DOHH2 (cell line): Measurements from ENCODE around the gene LIPC.

ENCODE experiments used
- H3F3A ChIP-seq: fragments of 200-600 bp; sonication (generic), shearing (Covaris generic); 2 replicates; pipeline ENCODE4 v1.6.0; 2016; ENCODE audit warnings: antibody characterized with exemption, mild to moderate bottlenecking; ENCODE audit not compliant: control insufficient read depth, insufficient read depth
- H3K27ac ChIP-seq: fragments of 200-600 bp; sonication (generic); 2 replicates; pipeline ENCODE4 v1.5.1; 2014; ENCODE audit warnings: low read depth, mild to moderate bottlenecking, low read length, moderate library complexity
- H3K27me3 ChIP-seq: fragments of 200-600 bp; sonication (generic); 2 replicates; pipeline ENCODE4 v1.6.1; 2014; ENCODE audit warnings: mild to moderate bottlenecking, low read length, mixed read lengths; ENCODE audit not compliant: control insufficient read depth
- H3K36me3 ChIP-seq: fragments of 200-600 bp; sonication (generic); 2 replicates; pipeline ENCODE4 v1.6.1; 2014; ENCODE audit warnings: mild to moderate bottlenecking, low read length, moderate library complexity, mixed read lengths; ENCODE audit not compliant: control insufficient read depth
- H3K4me1 ChIP-seq: fragments of 200-600 bp; sonication (generic); 2 replicates; pipeline ENCODE4 v1.6.1; 2014; ENCODE audit warnings: mild to moderate bottlenecking, low read length, mixed read lengths; ENCODE audit not compliant: control insufficient read depth
- H3K4me2 ChIP-seq: fragments of 200-600 bp; sonication (generic); 2 replicates; pipeline ENCODE4 v1.6.0; 2014; ENCODE audit warnings: mild to moderate bottlenecking, low read length, moderate library complexity
- H3K4me3 ChIP-seq: fragments of 200-600 bp; sonication (generic); 2 replicates; pipeline ENCODE4 v1.5.1; 2014; ENCODE audit warnings: mild to moderate bottlenecking, low read length, mixed read lengths
- H3K79me2 ChIP-seq: fragments of 200-600 bp; sonication (generic); 2 replicates; pipeline ENCODE4 v1.6.1; 2014; ENCODE audit warnings: mild to moderate bottlenecking, low read length, mixed read lengths; ENCODE audit not compliant: control insufficient read depth
- H3K9me2 ChIP-seq: fragments of 200-600 bp; sonication (generic); replicated peaks from 2 replicates; pipeline ENCODE4 v1.6.1; 2014; ENCODE audit warnings: mild to moderate bottlenecking, low read length, mixed read lengths; ENCODE audit not compliant: control insufficient read depth
- H3K9me3 ChIP-seq: fragments of 200-600 bp; sonication (generic); 2 replicates; pipeline ENCODE4 v1.6.1; 2014; ENCODE audit warnings: antibody characterized with exemption, low read length, mixed read lengths; ENCODE audit not compliant: control insufficient read depth, insufficient read depth
- H4K20me1 ChIP-seq: fragments of 200-600 bp; sonication (generic); 2 replicates; pipeline ENCODE4 v1.6.0; 2014; ENCODE audit warnings: low read depth, mild to moderate bottlenecking, antibody characterized with exemption, low read length, moderate library complexity; ENCODE audit not compliant: control insufficient read depth, insufficient read depth
- EZH2phosphoT487 ChIP-seq: fragments of 200-600 bp; sonication (generic); IDR thresholded peaks from 2 replicates; pipeline ENCODE4 v1.6.1; 2017; ENCODE audit warnings: borderline replicate concordance, mild to moderate bottlenecking, antibody characterized with exemption, low read length, moderate library complexity, mixed read lengths
- TF ChIP-seq, protein P1 (sequence below): fragments of 200-600 bp; sonication (generic); IDR thresholded peaks from one replicate; pipeline ENCODE4 v1.5.1; 2014; ENCODE audit warnings: antibody characterized with exemption, mild to moderate bottlenecking, low read depth, low read length; ENCODE audit not compliant: poor library complexity, severe bottlenecking

LIPC gene

DNA sequence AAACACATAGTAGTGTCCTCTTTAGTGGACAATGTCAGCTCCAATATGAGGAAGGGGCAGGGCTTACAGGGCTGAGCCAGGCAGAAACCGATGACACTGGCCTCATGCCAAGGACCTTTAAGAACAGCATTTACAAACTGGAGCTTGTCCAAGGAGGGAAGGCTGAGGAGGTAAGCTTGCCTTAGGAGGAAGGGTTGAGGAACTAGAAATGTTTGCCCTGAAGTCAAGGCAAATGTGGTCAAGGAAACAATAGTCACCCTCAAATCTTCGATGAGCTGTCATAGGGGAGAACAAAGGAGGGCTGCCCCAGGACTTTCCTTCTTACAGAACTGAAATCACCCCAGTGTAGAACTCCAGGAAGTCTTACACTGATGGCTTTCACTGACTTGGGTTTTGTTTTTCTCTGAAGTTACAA lies 136.4 kb downstream of the LIPC start:
- TF ChIP-seq, protein P1, sequence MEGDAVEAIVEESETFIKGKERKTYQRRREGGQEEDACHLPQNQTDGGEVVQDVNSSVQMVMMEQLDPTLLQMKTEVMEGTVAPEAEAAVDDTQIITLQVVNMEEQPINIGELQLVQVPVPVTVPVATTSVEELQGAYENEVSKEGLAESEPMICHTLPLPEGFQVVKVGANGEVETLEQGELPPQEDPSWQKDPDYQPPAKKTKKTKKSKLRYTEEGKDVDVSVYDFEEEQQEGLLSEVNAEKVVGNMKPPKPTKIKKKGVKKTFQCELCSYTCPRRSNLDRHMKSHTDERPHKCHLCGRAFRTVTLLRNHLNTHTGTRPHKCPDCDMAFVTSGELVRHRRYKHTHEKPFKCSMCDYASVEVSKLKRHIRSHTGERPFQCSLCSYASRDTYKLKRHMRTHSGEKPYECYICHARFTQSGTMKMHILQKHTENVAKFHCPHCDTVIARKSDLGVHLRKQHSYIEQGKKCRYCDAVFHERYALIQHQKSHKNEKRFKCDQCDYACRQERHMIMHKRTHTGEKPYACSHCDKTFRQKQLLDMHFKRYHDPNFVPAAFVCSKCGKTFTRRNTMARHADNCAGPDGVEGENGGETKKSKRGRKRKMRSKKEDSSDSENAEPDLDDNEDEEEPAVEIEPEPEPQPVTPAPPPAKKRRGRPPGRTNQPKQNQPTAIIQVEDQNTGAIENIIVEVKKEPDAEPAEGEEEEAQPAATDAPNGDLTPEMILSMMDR = no peak
- no peak for TF ChIP-seq EZH2phosphoT487

DNA sequence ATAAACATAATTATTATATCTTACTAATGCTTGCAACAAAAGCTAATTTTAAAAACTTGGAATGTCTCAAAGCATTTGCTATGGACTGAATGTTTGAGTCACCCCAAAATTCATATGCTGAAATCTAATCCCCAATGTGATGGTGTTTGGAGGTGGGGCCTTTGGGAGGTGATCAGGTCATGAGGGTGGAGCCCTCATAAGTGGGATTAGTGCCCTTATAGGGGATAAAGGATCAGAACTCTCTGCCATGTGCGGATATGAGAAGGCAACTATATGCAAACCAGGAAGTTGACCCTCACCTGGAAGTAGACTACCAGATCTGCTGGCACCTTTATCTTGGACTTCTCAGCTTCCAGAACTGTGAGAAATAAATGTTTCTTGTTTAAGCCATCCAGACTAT lies 137.7 kb downstream of the LIPC start:
- TF ChIP-seq, protein P1 = no peak
- TF ChIP-seq EZH2phosphoT487 = no peak
- H3F3A ChIP-seq = no peaks in the 10 kb centered on the region
- H3K36me3 ChIP-seq = no peaks in the 10 kb centered on the region
- H3K27me3 ChIP-seq = no peaks in the 10 kb centered on the region
- no peaks in the 10 kb centered on the region for H4K20me1 ChIP-seq
- H3K27ac ChIP-seq = no peak overlapping the region
- no peak overlapping the region for H3K4me3 ChIP-seq
- H3K4me1 ChIP-seq = no peaks in the 10 kb centered on the region
- H3K9me3 ChIP-seq = no peaks in the 10 kb centered on the region
- H3K79me2 ChIP-seq = no peaks in the 10 kb centered on the region
- no peaks in the 10 kb centered on the region for H3K9me2 ChIP-seq
- H3K4me2 ChIP-seq = no peak overlapping the region

More for the DNA sequence above, 136.4 kb downstream of the LIPC start:
- Histone ChIP-seq H3K9me3 (no peaks in the 10 kb centered on the region), H3K9me2 (no peaks in the 10 kb centered on the region), H3F3A (no peaks in the 10 kb centered on the region), H4K20me1 (no peaks in the 10 kb centered on the region), H3K4me3 (no peak overlapping the region), H3K79me2 (no peaks in the 10 kb centered on the region), H3K36me3 (no peaks in the 10 kb centered on the region), H3K27ac (no peak overlapping the region), H3K27me3 (no peaks in the 10 kb centered on the region), H3K4me1 (no peaks in the 10 kb centered on the region), H3K4me2 (no peak overlapping the region)

DNA sequence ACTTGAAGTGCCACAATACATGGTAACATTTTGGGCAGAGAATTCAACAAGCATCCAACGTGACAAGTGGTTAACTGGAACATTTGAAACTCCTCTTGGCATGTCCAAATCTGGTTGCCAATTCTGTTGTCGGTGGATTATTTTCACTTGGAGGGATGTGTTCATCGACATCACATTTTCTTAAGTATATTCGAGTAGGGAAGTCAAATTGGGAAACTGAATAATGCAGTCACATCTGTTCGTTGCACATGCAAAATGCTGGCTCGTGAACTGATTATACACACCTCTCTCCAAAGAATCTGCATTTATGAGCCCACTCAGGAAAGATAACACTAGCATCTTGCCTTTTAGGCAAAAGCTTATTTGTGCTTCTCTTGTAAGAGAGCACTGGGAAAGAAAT lies 139.7 kb downstream of the LIPC start:
- H3K27ac ChIP-seq = no peak overlapping the region
- H3F3A ChIP-seq = no peaks in the 10 kb centered on the region
- no peak overlapping the region for H3K4me2 ChIP-seq
- no peaks in the 10 kb centered on the region for H3K36me3 ChIP-seq
- H3K27me3 ChIP-seq = no peaks in the 10 kb centered on the region
- H3K9me2 ChIP-seq = no peaks in the 10 kb centered on the region
- no peaks in the 10 kb centered on the region for H3K4me1 ChIP-seq
- no peak overlapping the region for H3K4me3 ChIP-seq
- H4K20me1 ChIP-seq = no peaks in the 10 kb centered on the region
- no peaks in the 10 kb centered on the region for H3K79me2 ChIP-seq
- no peaks in the 10 kb centered on the region for H3K9me3 ChIP-seq
- TF ChIP-seq, protein P1 = no peak
- TF ChIP-seq EZH2phosphoT487 = no peak

DNA sequence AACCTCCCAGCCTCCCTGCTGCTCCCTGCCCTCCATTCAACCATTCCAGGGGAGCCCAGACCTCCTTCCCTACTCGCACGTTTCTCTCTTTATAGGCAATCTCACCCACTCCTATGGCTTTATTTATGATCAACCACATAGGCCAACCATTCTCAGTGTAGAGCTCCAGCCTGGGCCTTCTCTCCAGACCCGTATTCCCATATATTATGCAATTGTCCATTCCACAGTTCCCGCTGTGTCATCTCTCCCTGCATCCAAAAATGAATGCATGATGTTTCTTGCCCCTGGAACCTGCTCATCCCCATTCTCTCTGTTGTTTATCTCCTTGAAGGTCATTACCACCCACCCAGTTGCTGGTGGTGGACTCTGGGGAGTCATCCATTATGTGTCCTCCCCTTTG lies 140.7 kb downstream of the LIPC start:
- TF ChIP-seq EZH2phosphoT487 = no peak
- TF ChIP-seq, protein P1 = no peak
- no peaks in the 10 kb centered on the region for H3F3A ChIP-seq
- H3K36me3 ChIP-seq = no peaks in the 10 kb centered on the region
- H3K79me2 ChIP-seq = no peaks in the 10 kb centered on the region
- H3K9me3 ChIP-seq = no peaks in the 10 kb centered on the region
- H4K20me1 ChIP-seq = no peaks in the 10 kb centered on the region
- no peaks in the 10 kb centered on the region for H3K9me2 ChIP-seq
- no peak overlapping the region for H3K4me2 ChIP-seq
- no peaks in the 10 kb centered on the region for H3K4me1 ChIP-seq
- H3K27ac ChIP-seq = no peak overlapping the region
- no peaks in the 10 kb centered on the region for H3K27me3 ChIP-seq
- no peak overlapping the region for H3K4me3 ChIP-seq
